Activated naive CD4-positive, alpha-beta T cell treated with anti-CD3 and anti-CD28 coated beads, Interleukin-2, amount 10 ng/mL, durations not matched to agents 7 days and 5 days (primary cell): ENCODE results near the gene OSTM1.

ENCODE experiments used
- CTCF ChIA-PET: fragments of 350-600 bp; sonication (Branson Sonifier 250); formaldehyde crosslinking; loops from one replicate; lab custom pipeline; 2021; ENCODE audit warnings: antibody characterized with exemption; lab: Charles Lee
- DNase-seq: peaks from one replicate; pipeline ENCODE4 v3.0.0-alpha.2; 2020
- H3K27ac Mint-ChIP-seq: one replicate; pipeline ENCODE4 v1.8.0; 2021; ENCODE audit warnings: mild to moderate bottlenecking, moderate library complexity, mixed read lengths
- H3K27me3 Mint-ChIP-seq: one replicate; pipeline ENCODE4 v1.8.0; 2021; ENCODE audit warnings: mild to moderate bottlenecking, mixed read lengths
- H3K36me3 Mint-ChIP-seq: one replicate; pipeline ENCODE4 v1.8.0; 2021; ENCODE audit warnings: mixed read lengths
- H3K4me1 Mint-ChIP-seq: one replicate; pipeline ENCODE4 v1.8.0; 2021; ENCODE audit warnings: mixed read lengths
- H3K4me3 Mint-ChIP-seq: one replicate; pipeline ENCODE4 v1.8.0; 2021; ENCODE audit warnings: mild to moderate bottlenecking, moderate library complexity, mixed read lengths
- H3K9me3 Mint-ChIP-seq: one replicate; pipeline ENCODE4 v1.8.0; 2021; ENCODE audit warnings: mixed read lengths

The OSTM1 gene, protein sequence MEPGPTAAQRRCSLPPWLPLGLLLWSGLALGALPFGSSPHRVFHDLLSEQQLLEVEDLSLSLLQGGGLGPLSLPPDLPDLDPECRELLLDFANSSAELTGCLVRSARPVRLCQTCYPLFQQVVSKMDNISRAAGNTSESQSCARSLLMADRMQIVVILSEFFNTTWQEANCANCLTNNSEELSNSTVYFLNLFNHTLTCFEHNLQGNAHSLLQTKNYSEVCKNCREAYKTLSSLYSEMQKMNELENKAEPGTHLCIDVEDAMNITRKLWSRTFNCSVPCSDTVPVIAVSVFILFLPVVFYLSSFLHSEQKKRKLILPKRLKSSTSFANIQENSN

DNA sequence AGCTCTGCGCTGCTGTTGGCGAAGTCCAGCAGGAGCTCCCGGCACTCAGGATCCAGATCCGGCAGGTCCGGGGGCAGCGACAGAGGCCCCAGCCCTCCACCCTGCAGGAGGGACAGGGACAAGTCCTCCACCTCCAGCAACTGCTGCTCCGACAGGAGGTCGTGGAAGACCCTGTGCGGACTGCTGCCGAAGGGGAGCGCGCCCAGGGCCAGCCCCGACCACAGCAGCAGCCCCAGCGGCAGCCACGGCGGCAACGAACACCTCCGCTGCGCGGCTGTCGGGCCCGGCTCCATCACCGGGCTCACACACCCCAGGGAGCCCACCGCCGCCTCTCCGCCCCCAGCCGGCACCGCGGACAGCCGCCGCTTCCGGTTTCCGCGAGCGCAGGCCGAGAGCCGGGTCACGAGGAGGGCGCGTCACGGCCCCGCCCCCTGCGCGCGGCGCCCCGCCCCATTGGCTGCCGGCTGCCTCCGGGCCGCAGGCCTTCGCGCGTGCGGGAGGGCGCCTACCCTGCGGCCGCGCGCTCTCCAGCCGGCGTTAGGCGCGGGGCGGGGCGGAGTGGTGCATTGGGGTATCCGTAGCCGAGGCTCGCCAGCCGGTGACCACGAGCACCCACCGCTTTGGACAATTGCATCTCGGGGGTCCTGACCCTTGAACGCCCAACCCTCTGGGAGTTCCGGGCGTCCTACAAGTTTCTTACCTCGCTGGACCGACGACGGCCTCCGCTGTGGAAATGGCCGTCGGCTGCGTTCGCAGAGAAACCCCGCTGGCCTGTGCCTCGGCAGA is at the start of gene OSTM1:
Gene OSTM1 (minus strand): TSS at position 383 of the 786 bp plus-strand sequence. CDS start 90 bp downstream, at position 293.
- Mint-ChIP-seq H3K27ac (peak within 1 kb of the TSS; percentile 82), H3K27me3 (peaks cover 23% of the 10 kb centered on the region), H3K4me1 (peaks cover 41% of the 10 kb centered on the region), H3K36me3 (peaks cover 5% of the 10 kb centered on the region), H3K4me3 (peak within 1 kb of the TSS; percentile 85), H3K9me3 (no peaks in the 10 kb centered on the region)
- DNase-seq, result peak; percentile 95
- CTCF ChIA-PET, result no interaction called here

DNA sequence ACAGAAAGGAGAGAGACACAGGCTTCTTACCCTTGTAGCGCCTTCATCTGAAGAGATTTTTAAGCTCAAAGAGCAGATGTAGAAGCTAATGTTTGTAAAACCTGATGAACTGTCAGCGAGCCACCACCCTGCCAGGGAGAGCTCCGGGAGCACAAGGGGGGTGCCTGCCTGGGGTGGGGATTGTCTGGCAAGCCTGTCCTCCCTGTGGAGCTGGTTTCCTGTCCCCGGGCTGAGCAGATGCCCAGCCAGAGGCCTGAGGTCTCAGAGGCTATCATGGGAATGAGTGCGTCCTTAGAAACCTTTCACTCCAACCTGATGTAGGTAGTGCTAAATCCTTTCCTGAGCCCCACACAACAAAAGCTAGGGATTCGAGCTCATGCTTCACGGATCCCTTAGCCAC is 49.4 kb upstream of the OSTM1 start:
- Mint-ChIP-seq H3K4me3 (no peak overlapping the region), H3K27me3 (peaks cover 92% of the 10 kb centered on the region), H3K27ac (no peak overlapping the region), H3K4me1 (peaks cover 10% of the 10 kb centered on the region), H3K9me3 (no peaks in the 10 kb centered on the region), H3K36me3 (no peaks in the 10 kb centered on the region)
- CTCF ChIA-PET, result no interaction called here
- no peak for DNase-seq

DNA sequence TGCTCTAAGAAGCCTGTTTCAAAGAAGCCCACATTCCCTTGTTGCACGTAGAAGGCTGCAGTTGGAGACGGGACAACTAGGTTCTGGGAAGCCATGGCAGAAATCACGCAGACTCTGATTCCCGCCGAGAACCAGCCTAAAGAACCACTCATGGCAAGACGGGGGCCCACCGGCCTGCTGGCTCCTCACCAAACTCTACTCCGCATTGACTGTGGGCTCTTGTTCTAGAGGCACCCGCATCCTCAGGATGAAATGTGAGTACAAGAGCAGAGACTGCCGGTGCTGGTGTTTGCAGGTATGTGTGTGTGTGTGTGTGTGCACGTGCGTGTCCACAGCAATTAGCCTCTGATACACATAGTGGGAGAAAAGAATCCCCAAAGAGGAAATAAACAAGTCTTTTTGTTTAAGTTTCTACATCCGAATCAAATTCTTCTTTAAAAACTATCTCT is 49.0 kb upstream of the OSTM1 start:
- H3K27me3 Mint-ChIP-seq, result peaks cover 92% of the 10 kb centered on the region

DNA sequence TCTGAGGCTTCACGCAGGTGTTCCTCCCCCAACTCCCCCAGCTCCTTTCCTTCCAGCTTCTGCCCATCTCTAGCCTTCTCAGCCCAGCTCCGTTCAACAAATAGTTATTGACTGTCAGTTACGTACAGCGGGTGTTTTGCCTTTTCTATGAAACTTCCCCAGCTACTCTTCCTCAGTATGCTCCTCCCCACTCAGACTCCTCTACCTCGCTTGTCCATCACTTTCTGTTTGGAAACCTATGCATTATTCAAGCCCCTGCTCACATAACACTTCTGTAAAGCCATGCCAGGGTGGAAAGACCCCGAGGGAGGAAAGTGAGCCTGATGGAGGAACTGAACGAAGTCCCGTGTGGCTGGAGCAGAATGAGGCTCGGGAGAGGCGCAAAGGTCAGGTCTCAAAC is 47.1 kb upstream of the OSTM1 start:
- peaks cover 23% of the 10 kb centered on the region for H3K4me1 Mint-ChIP-seq
- H3K27me3 Mint-ChIP-seq, result peaks cover 94% of the 10 kb centered on the region
- CTCF ChIA-PET, result interaction anchor here (0.6 to 0.7 kb wide), 2 partner anchors 37 to 39 kb away, joined by 3 read pairs; no protein-coding TSS in a partner anchor
- H3K9me3 Mint-ChIP-seq, result no peaks in the 10 kb centered on the region
- H3K36me3 Mint-ChIP-seq, result no peaks in the 10 kb centered on the region
- no peak overlapping the region for H3K27ac Mint-ChIP-seq
- no peak overlapping the region for H3K4me3 Mint-ChIP-seq
- no peak for DNase-seq

More for the DNA sequence above, 49.0 kb upstream of the OSTM1 start:
- peaks cover 14% of the 10 kb centered on the region for H3K4me1 Mint-ChIP-seq
- no peaks in the 10 kb centered on the region for H3K9me3 Mint-ChIP-seq
- H3K27ac Mint-ChIP-seq, result no peak overlapping the region
- no peaks in the 10 kb centered on the region for H3K36me3 Mint-ChIP-seq
- CTCF ChIA-PET, result no interaction called here
- no peak overlapping the region for H3K4me3 Mint-ChIP-seq
- no peak for DNase-seq

DNA sequence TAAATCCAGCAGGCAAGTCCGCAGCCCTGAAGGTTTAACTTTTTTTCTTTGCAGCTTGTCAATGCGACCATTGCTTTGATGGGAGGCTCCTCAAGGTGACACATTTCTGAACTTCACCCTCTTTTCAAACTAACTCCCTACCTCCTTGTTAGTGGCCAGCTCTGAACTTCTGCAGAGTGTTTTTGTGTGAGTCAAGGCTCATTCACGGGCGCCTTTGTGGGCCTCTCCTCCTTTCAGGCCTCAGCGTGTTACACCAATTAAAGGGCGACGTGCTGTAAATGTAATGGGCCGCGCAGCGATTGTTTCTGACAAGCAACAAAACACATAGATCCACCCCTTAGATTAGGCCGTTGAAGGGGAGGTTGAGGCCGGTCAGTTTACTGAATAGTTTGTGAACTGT is 45.8 kb upstream of the OSTM1 start:
- no peak overlapping the region for H3K4me3 Mint-ChIP-seq
- H3K4me1 Mint-ChIP-seq, result peaks cover 33% of the 10 kb centered on the region
- H3K36me3 Mint-ChIP-seq, result peaks cover 1% of the 10 kb centered on the region
- H3K9me3 Mint-ChIP-seq, result no peaks in the 10 kb centered on the region
- DNase-seq, result no peak
- CTCF ChIA-PET, result no interaction called here
- H3K27ac Mint-ChIP-seq, result no peak overlapping the region
- H3K27me3 Mint-ChIP-seq, result peaks cover 100% of the 10 kb centered on the region

DNA sequence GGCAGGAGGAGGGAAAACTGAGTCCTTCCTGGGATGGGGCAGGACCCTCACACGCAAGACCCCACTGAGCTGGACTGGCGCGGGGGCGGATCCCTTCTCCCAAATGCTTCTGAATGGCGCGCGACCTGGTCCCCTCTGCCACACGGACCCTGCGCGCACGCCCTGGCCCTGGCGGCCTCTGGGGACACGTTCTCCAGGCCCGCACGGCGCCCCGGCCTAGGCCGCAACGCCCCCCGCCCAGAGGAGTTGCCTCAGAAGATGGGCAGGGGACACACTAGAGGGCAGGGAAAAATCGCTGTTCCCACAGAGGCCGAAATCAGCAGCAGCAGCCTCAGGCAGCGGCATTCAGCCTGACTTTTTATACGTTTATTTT is 45.2 kb upstream of the OSTM1 start:
- H3K36me3 Mint-ChIP-seq, result peaks cover 1% of the 10 kb centered on the region
- H3K4me1 Mint-ChIP-seq, result peaks cover 38% of the 10 kb centered on the region
- H3K4me3 Mint-ChIP-seq, result no peak overlapping the region
- no peaks in the 10 kb centered on the region for H3K9me3 Mint-ChIP-seq
- H3K27ac Mint-ChIP-seq, result no peak overlapping the region
- CTCF ChIA-PET, result no interaction called here
- DNase-seq, result no peak
- peaks cover 100% of the 10 kb centered on the region for H3K27me3 Mint-ChIP-seq

DNA sequence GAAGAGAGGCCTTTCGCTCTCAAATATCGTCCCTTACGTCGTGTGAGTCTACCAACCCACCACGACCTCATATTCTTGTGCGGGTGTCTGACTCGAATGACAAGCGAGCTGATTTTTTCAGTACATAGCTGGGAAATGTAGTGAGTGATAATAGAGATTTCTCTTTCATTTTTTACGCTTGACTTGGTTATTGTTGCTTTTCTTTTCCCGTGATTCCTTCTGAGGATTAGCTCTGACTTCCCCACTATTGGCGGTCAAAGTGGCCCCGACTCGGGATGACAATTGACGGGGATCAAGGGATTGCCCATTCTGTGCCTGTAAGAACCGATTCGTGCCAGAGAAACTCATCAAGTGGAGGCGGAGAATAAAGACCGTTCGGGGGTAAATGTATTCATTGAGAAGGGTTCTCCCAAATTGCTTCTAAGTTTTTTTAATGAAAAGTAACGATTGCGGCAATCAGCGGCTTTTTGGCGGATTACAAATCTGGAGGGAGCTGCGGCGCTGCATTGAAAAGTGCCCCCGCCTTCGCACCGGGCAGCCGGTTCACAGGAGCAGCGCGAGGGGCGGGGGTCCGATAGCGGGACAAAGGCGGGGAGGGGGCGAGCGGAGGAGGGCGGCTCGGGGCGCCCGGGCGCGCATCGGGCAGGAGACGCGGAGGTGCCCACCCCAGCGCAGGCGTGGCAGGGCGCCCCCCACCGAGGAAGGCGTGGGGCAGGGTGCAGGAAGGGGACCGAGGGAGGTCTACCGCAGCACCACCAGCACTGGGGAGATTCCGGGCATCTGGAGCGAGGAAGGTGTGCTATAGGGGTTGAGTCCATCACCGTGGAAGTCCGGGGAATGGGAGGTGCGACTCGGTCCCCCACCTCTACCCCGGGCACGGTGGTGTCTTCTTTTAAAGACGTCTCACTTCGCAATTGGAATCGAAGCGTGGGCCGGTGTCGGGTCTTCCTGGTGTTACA is 44.5 kb upstream of the OSTM1 start:
- peaks cover 100% of the 10 kb centered on the region for H3K27me3 Mint-ChIP-seq
- H3K4me3 Mint-ChIP-seq, result peak overlapping the region; percentile 78
- CTCF ChIA-PET, result no interaction called here
- H3K36me3 Mint-ChIP-seq, result peaks cover 1% of the 10 kb centered on the region
- peak; percentile 26 for DNase-seq
- peak overlapping the region; percentile 43 for H3K27ac Mint-ChIP-seq
- H3K9me3 Mint-ChIP-seq, result no peaks in the 10 kb centered on the region
- H3K4me1 Mint-ChIP-seq, result peaks cover 45% of the 10 kb centered on the region

DNA sequence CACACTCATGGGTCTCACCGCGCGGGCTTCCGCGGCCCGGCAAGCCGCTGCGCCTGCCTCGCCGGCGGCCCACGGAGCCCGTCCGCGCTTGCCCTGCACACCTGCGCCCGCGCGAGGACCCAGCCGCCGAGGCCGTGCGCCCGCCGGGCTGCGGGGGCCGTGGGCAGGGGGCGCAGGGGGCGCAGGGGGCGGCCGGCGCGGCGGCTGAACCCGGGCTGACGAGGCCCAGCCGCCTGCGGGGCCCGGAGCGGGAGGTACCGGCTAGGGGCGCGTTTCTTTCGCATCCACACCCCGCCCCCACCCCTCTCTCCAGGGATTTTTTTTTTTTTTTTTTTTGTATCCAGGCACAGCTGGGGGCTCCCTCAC is 43.8 kb upstream of the OSTM1 start:
- no peak for DNase-seq
- CTCF ChIA-PET, result no interaction called here
- Mint-ChIP-seq H3K4me1 (peaks cover 51% of the 10 kb centered on the region), H3K36me3 (peaks cover 1% of the 10 kb centered on the region), H3K27ac (no peak overlapping the region), H3K27me3 (peaks cover 100% of the 10 kb centered on the region), H3K9me3 (no peaks in the 10 kb centered on the region), H3K4me3 (peak overlapping the region; percentile 78)

DNA sequence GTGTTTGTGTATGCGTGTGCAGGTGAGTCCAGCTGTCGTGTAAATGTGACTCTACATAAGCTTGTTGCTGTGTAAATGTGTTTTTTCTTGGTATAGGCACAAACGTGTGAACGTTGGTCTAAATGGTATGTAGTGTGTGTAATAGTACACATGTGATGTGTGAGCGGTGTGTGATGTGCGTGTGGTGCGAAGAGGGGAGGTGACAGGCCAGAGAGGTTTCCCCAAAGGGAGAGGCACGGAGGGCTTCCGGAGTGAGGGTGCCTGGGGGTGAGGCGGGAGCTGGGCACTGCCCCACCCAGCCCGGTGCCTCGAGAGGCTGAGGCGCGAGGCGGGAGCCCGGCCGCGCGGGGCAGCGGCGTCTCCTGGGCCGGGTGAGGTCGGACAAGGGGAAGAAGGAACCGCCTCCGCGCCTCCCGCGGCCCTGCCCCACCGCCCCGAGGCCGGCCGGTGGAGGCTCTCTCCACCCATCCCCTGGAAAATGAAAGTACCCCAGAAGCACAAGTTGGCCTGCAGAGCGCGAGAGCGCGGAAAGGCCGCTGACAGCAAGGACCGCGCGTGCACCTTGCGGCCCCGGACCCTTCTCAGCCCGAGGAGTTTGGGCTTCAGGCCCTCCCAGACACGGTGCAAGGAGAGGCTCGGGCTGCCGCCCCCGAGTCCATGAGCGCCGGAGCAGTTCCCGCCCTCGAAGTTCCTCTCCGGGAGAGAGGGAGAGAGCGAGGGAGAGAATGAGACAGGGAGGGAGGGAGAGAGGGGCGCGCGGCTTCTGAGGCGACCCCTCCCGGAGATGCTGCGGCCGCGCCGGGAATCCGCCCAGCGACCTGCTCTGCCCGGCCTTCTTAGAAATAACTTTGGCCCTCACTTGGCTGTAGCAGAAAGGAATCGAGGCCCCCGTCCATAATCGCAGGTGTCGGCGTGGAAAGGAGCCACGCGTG is 43.2 kb upstream of the OSTM1 start:
- Mint-ChIP-seq H3K27ac (no peak overlapping the region), H3K27me3 (peaks cover 100% of the 10 kb centered on the region), H3K4me1 (peaks cover 52% of the 10 kb centered on the region), H3K36me3 (peaks cover 1% of the 10 kb centered on the region), H3K4me3 (peak overlapping the region; percentile 67), H3K9me3 (no peaks in the 10 kb centered on the region)
- peak; percentile 46 for DNase-seq
- CTCF ChIA-PET, result interaction anchor here (1.3 kb wide), 1 partner anchor 375 kb away, joined by 6 read pairs; no protein-coding TSS in a partner anchor

DNA sequence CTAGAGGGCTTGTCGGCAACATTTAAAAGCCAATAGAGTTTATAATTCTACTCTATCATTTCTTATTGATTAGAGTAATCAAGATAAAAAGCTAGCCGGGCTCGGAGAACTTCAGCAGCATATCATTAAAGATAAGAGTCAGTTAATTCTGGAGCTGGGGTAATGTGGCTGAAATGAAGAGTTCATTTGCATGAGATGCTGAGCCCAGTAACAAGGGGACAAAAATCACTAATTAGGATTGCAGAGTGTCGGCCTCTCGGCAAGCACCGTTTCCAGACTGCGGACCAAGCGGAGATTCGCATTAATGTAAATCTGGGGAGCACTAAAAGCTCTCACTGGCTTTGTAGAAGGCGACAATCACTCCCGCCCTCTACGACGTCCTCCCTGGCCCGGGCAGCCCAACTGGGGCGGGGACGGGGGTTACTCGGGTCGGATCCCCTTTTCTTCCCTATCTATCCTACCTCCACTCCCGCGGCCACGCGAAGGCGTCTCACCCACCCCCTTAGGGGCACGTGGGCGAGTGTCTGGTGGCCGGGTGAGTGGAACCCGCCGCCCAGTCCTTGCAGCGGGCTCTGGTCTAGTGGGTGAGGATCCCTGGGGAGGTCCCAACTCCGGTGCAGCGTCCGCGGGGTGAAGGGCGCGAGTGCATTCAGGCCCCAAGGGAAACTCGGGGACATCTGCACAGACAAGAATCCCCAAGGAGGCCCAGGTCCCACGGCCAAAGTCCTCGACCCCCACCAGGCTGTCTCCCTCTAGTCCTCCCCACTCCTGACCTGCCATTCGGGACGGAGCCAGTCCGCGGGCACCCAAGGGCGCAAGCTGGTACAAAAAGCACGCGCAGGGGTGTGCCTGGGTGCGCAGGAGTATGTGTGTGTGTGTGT is 42.2 kb upstream of the OSTM1 start:
- no peak overlapping the region for H3K27ac Mint-ChIP-seq
- peak overlapping the region; percentile 67 for H3K4me3 Mint-ChIP-seq
- CTCF ChIA-PET, result interaction anchor here (1.3 kb wide), 1 partner anchor 376 kb away, joined by 6 read pairs; no protein-coding TSS in a partner anchor
- H3K36me3 Mint-ChIP-seq, result peaks cover 1% of the 10 kb centered on the region
- DNase-seq, result no peak
- peaks cover 52% of the 10 kb centered on the region for H3K4me1 Mint-ChIP-seq
- no peaks in the 10 kb centered on the region for H3K9me3 Mint-ChIP-seq
- H3K27me3 Mint-ChIP-seq, result peaks cover 100% of the 10 kb centered on the region

DNA sequence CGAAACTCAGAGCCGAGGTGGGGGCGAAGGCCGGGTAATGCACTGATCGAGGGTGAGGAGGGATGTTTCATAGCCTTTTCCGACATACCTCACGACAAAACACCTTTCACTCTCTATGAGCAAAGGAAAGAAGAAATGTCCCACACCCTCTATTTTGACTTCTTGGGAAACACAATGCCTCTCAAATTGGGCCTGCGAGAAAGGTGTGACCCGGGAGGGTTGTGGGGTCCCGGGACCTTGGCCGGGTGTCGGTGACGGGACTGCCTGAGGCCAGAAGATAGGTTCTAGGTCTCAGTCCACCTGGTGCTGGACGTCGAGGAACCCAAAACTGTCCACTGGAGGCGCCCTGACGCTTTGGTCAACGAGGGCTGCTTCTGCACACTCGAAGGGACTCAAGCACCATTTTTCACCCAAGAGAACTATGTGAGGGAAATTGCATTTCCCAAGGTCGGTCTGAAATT is 41.1 kb upstream of the OSTM1 start:
- CTCF ChIA-PET, result interaction anchor here (5.0 kb wide), 1 partner anchor 377 kb away, joined by 37 read pairs; no protein-coding TSS in a partner anchor
- Mint-ChIP-seq H3K9me3 (no peaks in the 10 kb centered on the region), H3K27me3 (peaks cover 100% of the 10 kb centered on the region), H3K27ac (no peak overlapping the region), H3K36me3 (peaks cover 1% of the 10 kb centered on the region), H3K4me3 (peak overlapping the region; percentile 53), H3K4me1 (peaks cover 49% of the 10 kb centered on the region)
- DNase-seq, result peak; percentile 35
